Effector memory CD4-positive, alpha-beta T cell (primary cell): ENCODE data around the gene PLD4.

Source experiments
- DNase-seq, 3 donors: peaks; one replicate each; pipeline ENCODE4 v3.0.0-alpha.2; 2020
- H3K27ac ChIP-seq: 2 replicates; pipeline ENCODE4 v1.7.0; 2013; ENCODE audit warnings: mild to moderate bottlenecking, low read length, moderate library complexity; ENCODE audit not compliant: insufficient read depth, poor library complexity, severe bottlenecking
- H3K27me3 ChIP-seq: replicated peaks from 2 replicates; pipeline ENCODE4 v1.7.0; 2013; ENCODE audit warnings: mild to moderate bottlenecking, low read length; ENCODE audit not compliant: insufficient read depth, control insufficient read depth, poor library complexity, severe bottlenecking
- H3K36me3 ChIP-seq: 2 replicates; pipeline ENCODE4 v1.7.0; 2013; ENCODE audit warnings: mild to moderate bottlenecking, low read length, moderate library complexity; ENCODE audit not compliant: control insufficient read depth, insufficient read depth
- H3K4me1 ChIP-seq: 2 replicates; pipeline ENCODE4 v1.7.0; 2013; ENCODE audit warnings: low read length, mild to moderate bottlenecking; ENCODE audit not compliant: control insufficient read depth, insufficient read depth, poor library complexity, severe bottlenecking
- H3K4me3 ChIP-seq: 2 replicates; pipeline ENCODE4 v1.7.0; 2013; ENCODE audit warnings: low read length, low read depth, mild to moderate bottlenecking; ENCODE audit not compliant: insufficient read depth, poor library complexity, severe bottlenecking
- H3K9me3 ChIP-seq: 2 replicates; pipeline ENCODE4 v1.7.0; 2013; ENCODE audit warnings: mild to moderate bottlenecking, low read length, moderate library complexity; ENCODE audit not compliant: control insufficient read depth

PLD4 gene

GRCh38 chr14:104893435-104894207, 31.1 kb upstream of the PLD4 start:
- no peak overlapping the region for H3K27ac ChIP-seq
- no peak overlapping the region for H3K4me3 ChIP-seq
- H3K27me3 ChIP-seq, result no peaks in the 10 kb centered on the region
- no peaks in the 10 kb centered on the region for H3K4me1 ChIP-seq
- no peak for DNase-seq
- H3K36me3 ChIP-seq, result no peaks in the 10 kb centered on the region
- H3K9me3 ChIP-seq, result no peaks in the 10 kb centered on the region

- no peaks in the 10 kb centered on the region for H3K36me3 ChIP-seq
- no peaks in the 10 kb centered on the region for H3K4me1 ChIP-seq
- H3K9me3 ChIP-seq, result no peaks in the 10 kb centered on the region
- no peak overlapping the region for H3K4me3 ChIP-seq
- DNase-seq, result no peak
- H3K27ac ChIP-seq, result no peak overlapping the region
- no peaks in the 10 kb centered on the region for H3K27me3 ChIP-seq
Measured at GRCh38 chr14:104894331-104895206, 30.1 kb upstream of the PLD4 start.

GRCh38 chr14:104895207-104895785, 29.4 kb upstream of the PLD4 start:
- Histone ChIP-seq H3K4me1 (no peaks in the 10 kb centered on the region), H3K4me3 (no peak overlapping the region), H3K27me3 (no peaks in the 10 kb centered on the region), H3K36me3 (no peaks in the 10 kb centered on the region), H3K9me3 (no peaks in the 10 kb centered on the region), H3K27ac (no peak overlapping the region)
- DNase-seq, result no peak

GRCh38 chr14:104895786-104896661, 28.7 kb upstream of the PLD4 start:
- no peak for DNase-seq
- H3K4me3 ChIP-seq, result no peak overlapping the region

GRCh38 chr14:104897330-104898194, 27.1 kb upstream of the PLD4 start:
- H3K27me3 ChIP-seq, result no peaks in the 10 kb centered on the region
- H3K9me3 ChIP-seq, result no peaks in the 10 kb centered on the region
- no peaks in the 10 kb centered on the region for H3K36me3 ChIP-seq
- H3K4me1 ChIP-seq, result no peaks in the 10 kb centered on the region
- H3K27ac ChIP-seq, result no peak overlapping the region
- no peak for DNase-seq
- H3K4me3 ChIP-seq, result no peak overlapping the region

More at GRCh38 chr14:104895786-104896661, 28.7 kb upstream of the PLD4 start:
- Histone ChIP-seq H3K4me1 (no peaks in the 10 kb centered on the region), H3K36me3 (no peaks in the 10 kb centered on the region), H3K27ac (no peak overlapping the region), H3K27me3 (no peaks in the 10 kb centered on the region), H3K9me3 (no peaks in the 10 kb centered on the region)

GRCh38 chr14:104898195-104898558, 26.5 kb upstream of the PLD4 start:
- Histone ChIP-seq H3K4me3 (no peak overlapping the region), H3K9me3 (no peaks in the 10 kb centered on the region), H3K27ac (no peak overlapping the region), H3K4me1 (no peaks in the 10 kb centered on the region), H3K36me3 (no peaks in the 10 kb centered on the region), H3K27me3 (no peaks in the 10 kb centered on the region)
- DNase-seq, result no peak

GRCh38 chr14:104898870-104899510, 25.7 kb upstream of the PLD4 start:
- H3K27me3 ChIP-seq, result no peaks in the 10 kb centered on the region
- H3K27ac ChIP-seq, result no peak overlapping the region
- H3K9me3 ChIP-seq, result no peaks in the 10 kb centered on the region
- no peak for DNase-seq
- no peak overlapping the region for H3K4me3 ChIP-seq
- H3K36me3 ChIP-seq, result no peaks in the 10 kb centered on the region
- no peaks in the 10 kb centered on the region for H3K4me1 ChIP-seq

- DNase-seq, result no peak
- Histone ChIP-seq H3K36me3 (no peaks in the 10 kb centered on the region), H3K9me3 (no peaks in the 10 kb centered on the region), H3K4me3 (no peak overlapping the region), H3K4me1 (no peaks in the 10 kb centered on the region), H3K27ac (no peak overlapping the region), H3K27me3 (no peaks in the 10 kb centered on the region)
Measured at GRCh38 chr14:104899781-104900180, 24.9 kb upstream of the PLD4 start.
